Astrocyte (in vitro differentiated cells and primary cell): Measurements from ENCODE around the gene HOXB6. TPM values are rescaled to one million over a fixed set of nuclear protein-coding genes. Genes with fewer than 3 reads are reported as not detected.

ENCODE experiments used
- DNase-seq: peaks from one replicate; pipeline ENCODE4 v3.0.0-alpha.2; 2010; ENCODE audit warnings: low read depth
- FAIRE-seq: peaks from 2 replicates; lab custom pipeline; 2011; peaks lifted over from hg19 to GRCh38; lab: Jason Lieb, UNC
- H2AFZ ChIP-seq: 2 replicates; pipeline ENCODE4 v1.6.0; 2012; ENCODE audit warnings: low read depth, low read length, inconsistent platforms
- H3K27ac ChIP-seq: 2 replicates; pipeline ENCODE4 v1.5.1; 2011; ENCODE audit warnings: low read depth, low read length, inconsistent platforms
- H3K27me3 ChIP-seq: 2 replicates; pipeline ENCODE4 v1.6.0; 2011; ENCODE audit warnings: low read length, inconsistent platforms; ENCODE audit not compliant: insufficient read depth
- H3K36me3 ChIP-seq: 2 replicates; pipeline ENCODE4 v1.5.1; 2011; ENCODE audit warnings: low read length, inconsistent platforms; ENCODE audit not compliant: insufficient read depth
- H3K4me1 ChIP-seq: 2 replicates; pipeline ENCODE4 v1.5.1; 2011; ENCODE audit warnings: low read length, inconsistent platforms; ENCODE audit not compliant: insufficient read depth
- H3K4me2 ChIP-seq: 2 replicates; pipeline ENCODE4 v1.6.0; 2012; ENCODE audit warnings: low read length, inconsistent platforms
- H3K4me3 ChIP-seq: 2 replicates; pipeline ENCODE4 v1.5.1; 2011; ENCODE audit warnings: low read depth, mild to moderate bottlenecking, low read length, inconsistent platforms; ENCODE audit not compliant: insufficient read depth
- H3K79me2 ChIP-seq: 2 replicates; pipeline ENCODE4 v1.6.0; 2012; ENCODE audit warnings: mild to moderate bottlenecking, low read length, inconsistent platforms; ENCODE audit not compliant: insufficient read depth
- H3K9ac ChIP-seq: 2 replicates; pipeline ENCODE4 v1.6.0; 2012; ENCODE audit warnings: mild to moderate bottlenecking, low read length, inconsistent platforms
- H3K9me3 ChIP-seq: 2 replicates; pipeline ENCODE4 v1.5.1; 2012; ENCODE audit warnings: low read depth, mild to moderate bottlenecking, low read length, inconsistent platforms; ENCODE audit not compliant: insufficient read depth
- H4K20me1 ChIP-seq: 2 replicates; pipeline ENCODE4 v1.6.0; 2012; ENCODE audit warnings: low read length, inconsistent platforms; ENCODE audit not compliant: insufficient read depth
- H3K27ac Mint-ChIP-seq: one replicate; pipeline ENCODE4 v1.8.0; 2021; ENCODE audit warnings: mild to moderate bottlenecking, mixed read lengths; ENCODE audit not compliant: unreplicated experiment
- H3K27me3 Mint-ChIP-seq: one replicate; pipeline ENCODE4 v1.8.0; 2021; ENCODE audit warnings: low read depth, mixed read lengths; ENCODE audit not compliant: unreplicated experiment
- H3K36me3 Mint-ChIP-seq: one replicate; pipeline ENCODE4 v1.8.0; 2021; ENCODE audit warnings: low read depth, mixed read lengths; ENCODE audit not compliant: unreplicated experiment
- H3K4me1 Mint-ChIP-seq: one replicate; pipeline ENCODE4 v1.8.0; 2021; ENCODE audit warnings: low read depth, mixed read lengths; ENCODE audit not compliant: unreplicated experiment
- H3K4me3 Mint-ChIP-seq: one replicate; pipeline ENCODE4 v1.8.0; 2021; ENCODE audit warnings: mild to moderate bottlenecking, moderate library complexity, mixed read lengths; ENCODE audit not compliant: unreplicated experiment
- H3K9me3 Mint-ChIP-seq: one replicate; pipeline ENCODE4 v1.8.0; 2021; ENCODE audit warnings: mild to moderate bottlenecking, mixed read lengths; ENCODE audit not compliant: unreplicated experiment
- EZH2 ChIP-seq: IDR thresholded peaks from 2 replicates; pipeline ENCODE4 v1.6.1; 2012; ENCODE audit warnings: mild to moderate bottlenecking, low read length, inconsistent platforms; ENCODE audit not compliant: insufficient read depth
- total RNA-seq: library from RNA; stranded (reverse); gene quantifications from 2 replicates; pipeline ENCODE4 v1.2.1, GENCODE V29; 2021
- TF ChIP-seq, protein P1 (sequence below): IDR thresholded peaks from 2 replicates; pipeline ENCODE4 v1.5.1; 2011; ENCODE audit warnings: low read depth, mild to moderate bottlenecking, inconsistent platforms, low read length, moderate library complexity; ENCODE audit not compliant: insufficient read depth

Gene HOXB6
- total RNA-seq, 1 donor from 2014 or later = not detected

DNA sequence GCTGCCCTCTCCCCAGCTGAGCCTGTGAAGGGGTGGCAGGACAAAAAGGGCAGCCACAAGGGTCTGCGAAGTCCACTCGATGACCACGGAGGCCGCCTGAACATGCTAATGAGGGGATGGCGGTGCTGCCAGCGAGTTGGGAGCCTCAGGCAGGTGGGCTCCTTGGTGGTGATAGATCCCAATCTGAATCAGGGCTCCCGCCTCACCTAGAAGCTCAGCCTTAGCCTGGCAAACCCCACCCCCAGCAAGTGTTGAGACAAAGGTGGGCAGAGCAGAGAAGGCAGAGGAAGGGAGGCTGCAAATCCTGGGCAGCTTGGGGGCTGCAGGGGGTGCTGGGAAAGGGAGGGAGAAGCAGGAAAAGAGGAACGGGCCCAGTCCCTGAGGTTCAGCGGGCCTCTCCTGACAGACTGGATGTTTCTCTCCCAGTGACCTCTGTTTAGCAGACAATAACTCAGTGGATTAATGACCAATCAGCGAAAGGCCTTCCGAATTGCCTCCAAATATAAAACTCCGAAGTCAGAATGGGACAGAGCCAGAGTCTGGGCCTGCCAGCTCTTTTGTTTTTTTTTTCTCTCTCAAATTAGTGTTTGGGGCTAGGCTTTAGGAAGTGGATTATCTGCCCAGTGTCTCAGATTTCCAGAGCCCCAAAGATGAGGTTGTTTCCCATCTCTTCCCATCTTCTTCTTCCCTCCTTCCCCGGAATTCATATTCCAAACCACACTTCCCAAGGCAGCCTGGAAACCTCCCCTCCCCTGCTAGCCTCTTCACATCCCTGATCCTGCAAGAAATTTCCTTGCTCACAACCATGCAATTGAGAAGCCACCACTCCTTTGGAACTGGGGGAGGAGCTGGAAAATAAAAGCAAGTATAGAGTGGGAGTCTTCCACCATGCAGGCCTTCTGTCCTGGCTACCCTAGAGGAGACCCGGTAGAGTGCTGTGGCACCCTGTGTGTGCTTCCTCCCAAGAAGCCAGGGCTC is 44.7 kb downstream of the HOXB6 start:
- H3K4me3 Mint-ChIP-seq = no peak overlapping the region
- Histone ChIP-seq H3K36me3 (no peaks in the 10 kb centered on the region), H3K79me2 (peaks cover 93% of the 10 kb centered on the region), H3K27me3 (peaks cover 79% of the 10 kb centered on the region), H3K4me2 (peak overlapping the region; percentile 88), H3K4me3 (no peak overlapping the region), H2AFZ (no peak overlapping the region), H4K20me1 (peaks cover 9% of the 10 kb centered on the region), H3K9me3 (no peaks in the 10 kb centered on the region), H3K9ac (peak overlapping the region; percentile 83), H3K27ac (peak overlapping the region; percentile 61), H3K4me1 (peaks cover 51% of the 10 kb centered on the region)
- peaks cover 2% of the 10 kb centered on the region for H3K36me3 Mint-ChIP-seq
- peak; percentile 47 for TF ChIP-seq EZH2
- TF ChIP-seq, protein P1, sequence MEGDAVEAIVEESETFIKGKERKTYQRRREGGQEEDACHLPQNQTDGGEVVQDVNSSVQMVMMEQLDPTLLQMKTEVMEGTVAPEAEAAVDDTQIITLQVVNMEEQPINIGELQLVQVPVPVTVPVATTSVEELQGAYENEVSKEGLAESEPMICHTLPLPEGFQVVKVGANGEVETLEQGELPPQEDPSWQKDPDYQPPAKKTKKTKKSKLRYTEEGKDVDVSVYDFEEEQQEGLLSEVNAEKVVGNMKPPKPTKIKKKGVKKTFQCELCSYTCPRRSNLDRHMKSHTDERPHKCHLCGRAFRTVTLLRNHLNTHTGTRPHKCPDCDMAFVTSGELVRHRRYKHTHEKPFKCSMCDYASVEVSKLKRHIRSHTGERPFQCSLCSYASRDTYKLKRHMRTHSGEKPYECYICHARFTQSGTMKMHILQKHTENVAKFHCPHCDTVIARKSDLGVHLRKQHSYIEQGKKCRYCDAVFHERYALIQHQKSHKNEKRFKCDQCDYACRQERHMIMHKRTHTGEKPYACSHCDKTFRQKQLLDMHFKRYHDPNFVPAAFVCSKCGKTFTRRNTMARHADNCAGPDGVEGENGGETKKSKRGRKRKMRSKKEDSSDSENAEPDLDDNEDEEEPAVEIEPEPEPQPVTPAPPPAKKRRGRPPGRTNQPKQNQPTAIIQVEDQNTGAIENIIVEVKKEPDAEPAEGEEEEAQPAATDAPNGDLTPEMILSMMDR = no peak
- peaks cover 2% of the 10 kb centered on the region for H3K4me1 Mint-ChIP-seq
- H3K27me3 Mint-ChIP-seq = peaks cover 86% of the 10 kb centered on the region
- H3K27ac Mint-ChIP-seq = no peak overlapping the region
- DNase-seq = no peak
- FAIRE-seq = no peak
- H3K9me3 Mint-ChIP-seq = peaks cover 18% of the 10 kb centered on the region

DNA sequence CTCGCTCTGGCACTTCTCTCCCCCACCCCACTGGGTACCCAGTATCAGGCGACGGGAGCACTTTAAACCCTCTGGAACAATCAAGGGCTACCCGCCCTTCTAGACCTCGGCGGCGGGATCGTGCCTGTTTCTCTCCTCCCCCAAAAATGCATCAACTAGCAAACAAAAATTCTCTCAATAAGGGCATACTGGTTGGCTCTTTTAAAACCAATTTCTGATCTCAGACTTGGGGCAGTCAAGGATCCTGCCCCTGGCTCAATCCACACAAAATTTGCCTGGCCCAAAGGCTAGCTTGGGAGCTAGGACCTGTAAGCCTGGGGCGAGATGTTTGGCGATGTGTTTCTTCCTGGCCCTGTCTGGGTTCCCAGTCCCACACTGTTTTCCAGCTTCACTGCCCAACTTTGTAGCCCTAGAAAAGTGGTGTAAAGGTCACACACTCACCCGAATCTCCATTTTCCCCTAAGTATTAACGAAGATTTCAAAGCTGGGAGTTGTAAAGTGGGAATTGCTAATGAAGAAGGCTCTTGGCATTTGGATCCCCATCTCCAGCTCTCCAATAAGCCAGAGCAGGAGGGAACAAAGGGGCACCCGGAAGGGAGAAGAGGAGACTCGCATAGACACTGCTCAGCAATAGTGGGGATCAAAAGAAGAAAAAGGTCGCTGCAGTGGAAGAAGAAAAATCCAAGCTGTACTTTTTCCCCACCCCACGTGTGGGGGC is 45.5 kb downstream of the HOXB6 start:
- H3K9me3 Mint-ChIP-seq = peaks cover 18% of the 10 kb centered on the region
- H3K27me3 ChIP-seq = peaks cover 73% of the 10 kb centered on the region

More for the DNA sequence above, 45.5 kb downstream of the HOXB6 start:
- no peak for FAIRE-seq
- H3K27ac ChIP-seq = peak overlapping the region; percentile 61
- no peak overlapping the region for H3K27ac Mint-ChIP-seq
- H3K27me3 Mint-ChIP-seq = peaks cover 95% of the 10 kb centered on the region
- peaks cover 2% of the 10 kb centered on the region for H3K36me3 Mint-ChIP-seq
- peak overlapping the region; percentile 83 for H3K9ac ChIP-seq
- H3K4me3 ChIP-seq = no peak overlapping the region
- H3K4me1 Mint-ChIP-seq = peaks cover 2% of the 10 kb centered on the region
- H3K9me3 ChIP-seq = no peaks in the 10 kb centered on the region
- no peak overlapping the region for H2AFZ ChIP-seq
- TF ChIP-seq EZH2 = no peak
- TF ChIP-seq, protein P1 = no peak
- H3K4me2 ChIP-seq = peak overlapping the region; percentile 88
- H3K79me2 ChIP-seq = peaks cover 94% of the 10 kb centered on the region
- no peak overlapping the region for H3K4me3 Mint-ChIP-seq
- H3K4me1 ChIP-seq = peaks cover 51% of the 10 kb centered on the region
- DNase-seq = no peak
- H3K36me3 ChIP-seq = no peaks in the 10 kb centered on the region
- H4K20me1 ChIP-seq = peaks cover 9% of the 10 kb centered on the region
